HL-60 (cell line): ENCODE results near the gene ANKRD60.

Experiments
- DNase-seq, 2 experiments: peaks; one replicate each; pipeline ENCODE4 v3.0.0-alpha.2; 2010 to 2020; ENCODE audit warnings: low read depth in 1 of 2, low spot score in 1 of 2
- H3K27ac ChIP-seq: fragments of 250-450 bp; sonication (Bioruptor Pico); replicated peaks from 2 replicates; pipeline ENCODE4 v1.5.1; 2020; ENCODE audit warnings: mild to moderate bottlenecking, moderate library complexity
- H3K27me3 ChIP-seq: fragments of 250-450 bp; sonication (Bioruptor Pico); 2 replicates; pipeline ENCODE4 v1.5.1; 2021; ENCODE audit warnings: mild to moderate bottlenecking, moderate library complexity; ENCODE audit not compliant: insufficient read depth, poor library complexity, severe bottlenecking
- H3K4me3 ChIP-seq: replicated peaks from 2 replicates; pipeline ENCODE4 v1.5.1; 2011; ENCODE audit warnings: mild to moderate bottlenecking, control low read depth, low read length; ENCODE audit not compliant: insufficient read depth
- CTCF ChIP-seq: IDR thresholded peaks from one replicate; pipeline ENCODE4 v1.5.1; 2011; ENCODE audit warnings: low read length, control low read depth, inconsistent platforms; ENCODE audit not compliant: insufficient read depth
- GABPA ChIP-seq: IDR thresholded peaks from 2 replicates; pipeline ENCODE4 v1.6.1; 2012; ENCODE audit warnings: low read depth
- POLR2AphosphoS5 ChIP-seq: IDR thresholded peaks from 2 replicates; pipeline ENCODE4 v1.6.1; 2012; ENCODE audit warnings: low read depth
- REST ChIP-seq: IDR thresholded peaks from 2 replicates; pipeline ENCODE4 v1.6.1; 2012; ENCODE audit warnings: low read depth; ENCODE audit not compliant: insufficient replicate concordance
- SPI1 ChIP-seq: IDR thresholded peaks from 2 replicates; pipeline ENCODE4 v1.6.1; 2012; ENCODE audit warnings: low read depth, mild to moderate bottlenecking, borderline replicate concordance

Gene ANKRD60

GRCh38 chr20:58171796-58172425 lies 56.5 kb downstream of the ANKRD60 start:
- no peak for TF ChIP-seq REST
- no peak for TF ChIP-seq CTCF
- TF ChIP-seq GABPA: no peak
- no peak for TF ChIP-seq SPI1
- TF ChIP-seq POLR2AphosphoS5: no peak
- Histone ChIP-seq H3K4me3 (no peak overlapping the region), H3K27ac (no peak overlapping the region), H3K27me3 (no peaks in the 10 kb centered on the region)
- DNase-seq: no peak

GRCh38 chr20:58169450-58169849 lies 59.0 kb downstream of the ANKRD60 start:
- Histone ChIP-seq H3K27ac (no peak overlapping the region), H3K27me3 (no peaks in the 10 kb centered on the region)
- DNase-seq: no peak

More at GRCh38 chr20:58169450-58169849, 59.0 kb downstream of the ANKRD60 start:
- no peak overlapping the region for H3K4me3 ChIP-seq
- TF ChIP-seq SPI1: no peak
- no peak for TF ChIP-seq POLR2AphosphoS5
- no peak for TF ChIP-seq REST
- no peak for TF ChIP-seq CTCF
- TF ChIP-seq GABPA: no peak
